HEK293T (cell line): ENCODE measurements around the gene CRYBG3.

ENCODE experiments used
- CTCF ChIA-PET: fragments of 350-600 bp; formaldehyde crosslinking; extraction: SDS; loops from one replicate; lab custom pipeline; 2021; ENCODE audit warnings: antibody characterized with exemption, inconsistent platforms; lab: Yijun Ruan, JAX
- POLR2A ChIA-PET: fragments of 350-600 bp; formaldehyde crosslinking; extraction: SDS; loops from one replicate; lab custom pipeline; 2020; ENCODE audit warnings: antibody characterized with exemption, inconsistent platforms; lab: Yijun Ruan, JAX
- DNase-seq: peaks from one replicate; pipeline ENCODE4 v3.0.0; 2012; ENCODE audit warnings: mixed read lengths; ENCODE audit errors: extremely low spot score
- ARNT ChIP-seq: fragments of 450-650 bp; IDR thresholded peaks from 2 replicates; pipeline ENCODE4 v1.6.1; 2017; ENCODE audit warnings: mild to moderate bottlenecking
- BHLHE40 ChIP-seq: fragments of 450-650 bp; IDR thresholded peaks from 2 replicates; pipeline ENCODE4 v1.6.1; 2016; ENCODE audit warnings: mild to moderate bottlenecking, moderate library complexity, borderline replicate concordance
- CTBP1 ChIP-seq: fragments of 450-650 bp; IDR thresholded peaks from 2 replicates; pipeline ENCODE4 v1.6.1; 2016; ENCODE audit warnings: borderline replicate concordance
- ELF4 ChIP-seq: fragments of 450-650 bp; IDR thresholded peaks from 2 replicates; pipeline ENCODE4 v1.6.1; 2017; ENCODE audit warnings: antibody characterized with exemption
- FOXA1 ChIP-seq: fragments of 450-650 bp; IDR thresholded peaks from 2 replicates; pipeline ENCODE4 v1.6.1; 2016; ENCODE audit warnings: mild to moderate bottlenecking
- FOXK2 ChIP-seq: fragments of 450-650 bp; IDR thresholded peaks from 2 replicates; pipeline ENCODE4 v1.6.1; 2016; ENCODE audit warnings: mild to moderate bottlenecking
- FOXM1 ChIP-seq: fragments of 450-650 bp; IDR thresholded peaks from 2 replicates; pipeline ENCODE4 v1.6.1; 2017; ENCODE audit warnings: mild to moderate bottlenecking, borderline replicate concordance
- HDGF ChIP-seq: fragments of 450-650 bp; IDR thresholded peaks from 2 replicates; pipeline ENCODE4 v1.6.1; 2017; ENCODE audit warnings: antibody characterized with exemption, borderline replicate concordance
- L3MBTL2 ChIP-seq: fragments of 450-650 bp; conservative IDR thresholded peaks from 2 replicates; pipeline ENCODE4 v1.6.1; 2016; ENCODE audit warnings: mild to moderate bottlenecking
- LEF1 ChIP-seq: fragments of 450-650 bp; IDR thresholded peaks from 2 replicates; pipeline ENCODE4 v1.6.1; 2017; ENCODE audit warnings: mild to moderate bottlenecking, borderline replicate concordance
- NFRKB ChIP-seq: fragments of 450-650 bp; IDR thresholded peaks from 2 replicates; pipeline ENCODE4 v1.6.1; 2016; ENCODE audit warnings: mild to moderate bottlenecking, moderate library complexity
- SP1 ChIP-seq: fragments of 450-650 bp; IDR thresholded peaks from 2 replicates; pipeline ENCODE4 v1.6.1; 2017
- SUZ12 ChIP-seq: fragments of 450-650 bp; IDR thresholded peaks from 2 replicates; pipeline ENCODE4 v1.6.1; 2016; ENCODE audit warnings: mild to moderate bottlenecking
- TARDBP ChIP-seq: fragments of 450-650 bp; IDR thresholded peaks from 2 replicates; pipeline ENCODE4 v1.6.1; 2016
- ZNF384 ChIP-seq: fragments of 450-650 bp; IDR thresholded peaks from 2 replicates; pipeline ENCODE4 v1.6.1; 2016
- TF ChIP-seq, protein P1 (sequence below): fragments of 450-650 bp; IDR thresholded peaks from 2 replicates; pipeline ENCODE4 v1.6.1; 2016

The CRYBG3 gene

DNA sequence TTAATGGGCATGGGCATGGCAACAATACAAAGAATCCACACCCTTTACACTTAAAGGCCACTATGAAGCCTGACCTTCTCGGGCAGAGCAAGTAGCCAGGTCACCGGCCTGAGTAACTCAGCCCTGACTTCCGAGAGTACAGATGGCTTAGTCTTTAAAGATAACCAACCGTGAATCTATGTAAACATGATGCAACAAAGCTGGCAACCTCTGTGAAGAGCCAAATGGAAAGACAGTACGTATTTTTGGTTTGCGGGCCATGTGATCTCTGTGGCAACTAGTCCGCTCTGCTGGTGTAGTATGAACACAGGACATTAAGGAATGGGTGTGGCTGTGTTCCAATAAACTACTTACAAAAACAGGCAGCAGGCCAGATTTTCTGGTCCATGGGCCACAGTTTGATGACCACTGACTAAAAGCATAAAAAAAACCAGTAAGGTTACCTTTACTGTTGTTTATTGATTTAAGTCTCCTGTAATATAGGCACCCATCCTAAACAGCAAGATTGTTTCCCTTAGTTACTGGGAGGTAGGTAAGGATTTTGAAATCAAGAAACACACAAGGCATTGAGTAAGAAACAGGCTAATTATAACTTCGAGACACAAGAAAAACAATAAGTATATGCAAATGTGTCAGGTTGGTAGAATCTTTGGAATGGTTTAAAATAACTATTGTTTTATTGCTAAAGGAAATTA lies 136.0 kb downstream of the CRYBG3 start:
- POLR2A ChIA-PET: no interaction called here
- TF ChIP-seq TARDBP: no peak
- no peak for TF ChIP-seq ELF4
- no peak for TF ChIP-seq BHLHE40
- no peak for TF ChIP-seq SP1
- TF ChIP-seq FOXK2: no peak
- TF ChIP-seq FOXM1: no peak
- no peak for DNase-seq
- CTCF ChIA-PET: interaction anchor here (0.6 kb wide), 1 partner anchor 227 kb away, joined by 3 read pairs; no protein-coding TSS in a partner anchor

DNA sequence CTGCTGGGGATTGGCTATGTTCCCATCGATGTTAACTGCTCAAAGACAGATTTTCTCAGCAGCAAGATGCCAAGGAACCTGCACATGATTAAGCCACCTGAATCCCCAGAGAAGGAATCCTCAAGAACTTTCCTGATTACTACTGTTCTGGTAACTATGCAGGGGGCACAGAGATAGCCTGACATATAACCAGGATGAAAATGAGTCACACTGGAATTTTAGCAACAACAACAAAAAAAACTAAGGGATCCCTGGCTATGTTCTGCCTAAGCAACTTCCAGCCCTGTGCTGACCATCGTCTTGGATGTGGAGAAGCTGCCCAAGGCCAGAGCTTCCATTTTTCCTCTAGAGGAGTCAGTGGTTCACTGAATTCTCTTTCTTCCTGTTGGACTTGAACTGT lies 136.6 kb downstream of the CRYBG3 start:
- no peak for TF ChIP-seq HDGF
- no peak for DNase-seq
- ChIA-PET POLR2A (no interaction called here), CTCF (interaction anchor here (0.6 kb wide), 1 partner anchor 226 kb away, joined by 3 read pairs; no protein-coding TSS in a partner anchor)

DNA sequence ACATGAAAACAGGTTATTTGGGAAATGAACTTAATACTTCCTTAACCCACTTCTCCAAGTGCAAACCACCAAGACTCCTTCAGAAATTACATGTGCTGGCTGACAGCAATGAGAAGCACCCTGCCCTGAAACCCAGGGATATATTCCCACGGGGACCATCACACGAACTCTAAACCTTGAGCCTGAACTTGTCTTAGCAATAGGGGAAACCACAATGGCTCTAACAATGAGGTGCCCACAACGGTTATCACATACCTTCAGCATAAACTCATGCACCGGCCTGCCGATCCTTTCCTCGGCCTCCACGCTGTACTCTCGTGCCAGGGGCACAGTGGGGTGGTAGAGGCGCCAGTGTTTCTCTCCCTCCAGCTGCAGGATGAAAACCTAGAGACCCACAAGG lies 137.0 kb downstream of the CRYBG3 start:
- CTCF ChIA-PET: interaction anchor here (0.6 kb wide), 1 partner anchor 226 kb away, joined by 3 read pairs; no protein-coding TSS in a partner anchor
- no peak for DNase-seq
- POLR2A ChIA-PET: no interaction called here
- TF ChIP-seq ELF4 (no peak), TARDBP (no peak), NFRKB (no peak), SUZ12 (no peak), FOXM1 (no peak), FOXA1 (no peak)

DNA sequence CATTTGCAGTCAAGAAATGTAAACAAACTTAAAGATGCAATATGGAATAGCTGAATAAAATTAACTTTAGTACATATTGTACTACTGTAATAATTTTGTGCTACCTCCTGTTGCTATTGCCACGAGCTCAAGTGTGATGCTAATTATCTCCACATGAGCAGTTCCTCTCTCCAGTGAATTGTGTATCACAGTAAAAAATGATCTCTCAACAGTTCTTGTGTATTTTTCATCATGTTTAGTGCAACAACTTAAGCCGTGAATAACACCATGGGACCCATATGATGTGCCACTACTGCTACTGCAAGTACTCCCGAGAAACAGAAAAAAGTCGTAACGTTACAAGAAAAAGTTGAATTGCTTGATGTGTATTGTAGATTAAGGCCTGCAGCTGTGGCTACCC lies 138.1 kb downstream of the CRYBG3 start:
- DNase-seq: no peak
- TF ChIP-seq L3MBTL2: no peak
- TF ChIP-seq LEF1: no peak
- no peak for TF ChIP-seq TARDBP
- no peak for TF ChIP-seq FOXM1
- TF ChIP-seq, protein P1, sequence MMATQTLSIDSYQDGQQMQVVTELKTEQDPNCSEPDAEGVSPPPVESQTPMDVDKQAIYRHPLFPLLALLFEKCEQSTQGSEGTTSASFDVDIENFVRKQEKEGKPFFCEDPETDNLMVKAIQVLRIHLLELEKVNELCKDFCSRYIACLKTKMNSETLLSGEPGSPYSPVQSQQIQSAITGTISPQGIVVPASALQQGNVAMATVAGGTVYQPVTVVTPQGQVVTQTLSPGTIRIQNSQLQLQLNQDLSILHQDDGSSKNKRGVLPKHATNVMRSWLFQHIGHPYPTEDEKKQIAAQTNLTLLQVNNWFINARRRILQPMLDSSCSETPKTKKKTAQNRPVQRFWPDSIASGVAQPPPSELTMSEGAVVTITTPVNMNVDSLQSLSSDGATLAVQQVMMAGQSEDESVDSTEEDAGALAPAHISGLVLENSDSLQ: no peak
- TF ChIP-seq FOXK2: no peak
- no peak for TF ChIP-seq NFRKB
- CTCF ChIA-PET: no interaction called here
- POLR2A ChIA-PET: no interaction called here

DNA sequence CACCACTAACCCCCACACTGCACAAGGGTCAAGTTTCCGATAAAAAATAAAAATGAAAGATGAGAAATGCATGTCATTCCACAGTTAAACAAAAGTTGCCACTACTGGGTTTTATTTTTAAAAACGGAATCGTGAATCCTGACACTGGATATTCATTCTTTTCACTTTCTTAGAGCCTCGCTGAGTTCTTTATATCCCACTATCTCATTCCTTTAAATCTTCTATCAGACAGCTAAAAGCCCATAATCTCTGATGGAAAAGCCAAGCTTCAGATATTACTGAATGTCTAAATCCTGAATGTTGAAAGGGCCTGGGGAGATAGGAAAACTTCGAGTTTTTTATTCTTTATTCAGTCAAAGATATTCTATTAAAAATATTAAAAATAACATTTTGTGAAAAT lies 138.7 kb downstream of the CRYBG3 start:
- ChIA-PET CTCF (no interaction called here), POLR2A (no interaction called here)
- DNase-seq: no peak
- no peak for TF ChIP-seq ARNT
- TF ChIP-seq FOXA1: no peak
- no peak for TF ChIP-seq LEF1
- no peak for TF ChIP-seq HDGF
- TF ChIP-seq TARDBP: no peak
- no peak for TF ChIP-seq BHLHE40
- no peak for TF ChIP-seq NFRKB
- TF ChIP-seq L3MBTL2: no peak
- no peak for TF ChIP-seq CTBP1

DNA sequence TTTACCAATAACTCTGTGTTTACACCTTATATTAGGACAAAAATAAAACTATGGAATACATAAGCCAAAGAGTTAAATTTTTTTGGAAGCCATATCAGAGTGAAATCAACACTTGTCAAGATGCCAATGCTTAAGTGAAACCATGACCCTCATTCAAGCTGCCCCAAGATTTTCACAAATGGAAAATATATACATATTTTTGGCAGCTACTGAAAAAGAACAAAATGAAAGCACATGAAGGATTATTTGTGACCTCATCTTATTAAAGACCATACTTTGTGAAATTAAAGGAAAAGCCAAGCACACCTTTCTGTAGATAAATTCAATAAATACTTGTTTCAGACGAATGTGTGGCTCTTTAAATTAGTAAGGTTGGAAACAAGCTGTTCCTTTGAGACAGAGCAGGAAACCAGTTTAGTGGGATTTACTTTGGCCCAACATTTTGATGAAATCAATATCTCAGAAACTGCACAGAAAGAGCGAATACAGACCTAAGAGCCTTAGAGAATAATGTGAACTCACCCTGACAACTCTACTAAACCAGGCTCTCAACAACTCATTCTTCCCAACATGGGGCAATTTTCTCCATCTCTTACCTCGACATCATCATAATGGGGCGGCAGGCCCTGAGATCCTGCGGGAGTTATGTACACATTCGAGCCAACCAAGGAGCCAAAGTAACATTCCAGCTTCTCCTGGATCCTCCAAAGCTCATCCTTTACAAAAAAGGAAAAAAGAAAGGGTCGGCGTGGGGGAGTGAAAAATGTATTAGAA lies 139.4 kb downstream of the CRYBG3 start:
- ChIA-PET CTCF (interaction anchor here (0.6 kb wide), 1 partner anchor 139 kb away, joined by 4 read pairs; the partner anchor contains the start of gene CRYBG3), POLR2A (no interaction called here)
- TF ChIP-seq FOXK2 (no peak), NFRKB (no peak), HDGF (no peak), FOXM1 (no peak), CTBP1 (no peak)
- no peak for DNase-seq

DNA sequence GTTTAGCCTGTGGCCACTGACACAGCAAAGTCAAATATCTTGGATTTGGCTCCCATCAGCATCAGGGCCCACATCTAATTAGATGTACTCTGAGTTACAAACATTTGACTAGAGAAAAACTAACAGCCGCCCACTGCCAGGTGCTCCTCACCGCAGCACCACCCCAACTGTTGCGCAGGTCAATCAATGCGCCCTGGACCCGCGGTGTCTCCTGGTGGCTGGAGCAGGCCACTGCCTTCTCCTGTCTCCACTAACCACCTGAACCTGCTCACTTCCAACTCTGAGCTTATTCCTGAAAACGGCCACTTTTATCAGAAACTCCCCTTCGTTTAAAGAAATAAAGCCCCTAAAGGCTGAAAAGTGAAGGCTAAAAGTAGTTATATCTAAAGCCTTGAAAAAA lies 146.2 kb downstream of the CRYBG3 start:
- ChIA-PET CTCF (interaction anchor here (1.2 kb wide), 1 partner anchor 55 kb away, joined by 6 read pairs; no protein-coding TSS in a partner anchor), POLR2A (no interaction called here)
- TF ChIP-seq ZNF384 (no peak), BHLHE40 (no peak), ELF4 (no peak), FOXA1 (no peak)
- TF ChIP-seq, protein P1: no peak
- no peak for DNase-seq
